Fibroblast of skin of right quadriceps (primary cell): Measurements from ENCODE around the gene FILIP1.
A peak's percentile ranks its signal among the peaks of the same experiment; 100 is the strongest.
"Not testable (repeated sequence)": the region's sequence is repeated elsewhere in the genome, so short reads cannot be mapped to it uniquely, and the experiment has no call there.

ENCODE experiments used
- DNase-seq: peaks from one replicate; pipeline ENCODE4 v3.0.0-alpha.2; 2013

FILIP1 gene

GRCh38 chr6:75419416-75419815, 74.2 kb downstream of the FILIP1 start:
- no peak for DNase-seq

- DNase-seq: peak; percentile 76
Observed at GRCh38 chr6:75418233-75418632, 75.4 kb downstream of the FILIP1 start.

- no peak for DNase-seq
Observed at GRCh38 chr6:75416443-75416842, 77.2 kb downstream of the FILIP1 start.

DNA sequence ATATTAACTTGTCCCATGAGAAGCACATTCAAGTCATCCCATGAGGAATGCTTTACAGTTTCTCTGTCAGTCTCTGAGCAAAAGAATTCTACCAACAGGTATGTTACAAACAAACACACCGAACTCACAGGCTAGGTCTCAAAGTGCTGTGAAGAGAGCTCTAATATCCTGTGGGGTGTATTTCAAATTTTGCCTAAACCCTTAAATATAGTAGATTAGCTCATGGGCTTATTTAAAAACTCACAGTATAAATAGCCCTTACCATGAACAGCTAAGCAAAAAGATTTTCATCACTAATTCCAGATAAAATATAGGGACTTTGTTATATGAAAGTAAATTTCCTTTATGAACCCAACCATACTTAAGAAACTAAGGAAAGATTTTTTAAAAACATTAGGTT, 77.8 kb downstream of the FILIP1 start:
- no peak for DNase-seq

- no peak for DNase-seq
Observed at GRCh38 chr6:75414445-75415021, 79.1 kb downstream of the FILIP1 start.

DNA sequence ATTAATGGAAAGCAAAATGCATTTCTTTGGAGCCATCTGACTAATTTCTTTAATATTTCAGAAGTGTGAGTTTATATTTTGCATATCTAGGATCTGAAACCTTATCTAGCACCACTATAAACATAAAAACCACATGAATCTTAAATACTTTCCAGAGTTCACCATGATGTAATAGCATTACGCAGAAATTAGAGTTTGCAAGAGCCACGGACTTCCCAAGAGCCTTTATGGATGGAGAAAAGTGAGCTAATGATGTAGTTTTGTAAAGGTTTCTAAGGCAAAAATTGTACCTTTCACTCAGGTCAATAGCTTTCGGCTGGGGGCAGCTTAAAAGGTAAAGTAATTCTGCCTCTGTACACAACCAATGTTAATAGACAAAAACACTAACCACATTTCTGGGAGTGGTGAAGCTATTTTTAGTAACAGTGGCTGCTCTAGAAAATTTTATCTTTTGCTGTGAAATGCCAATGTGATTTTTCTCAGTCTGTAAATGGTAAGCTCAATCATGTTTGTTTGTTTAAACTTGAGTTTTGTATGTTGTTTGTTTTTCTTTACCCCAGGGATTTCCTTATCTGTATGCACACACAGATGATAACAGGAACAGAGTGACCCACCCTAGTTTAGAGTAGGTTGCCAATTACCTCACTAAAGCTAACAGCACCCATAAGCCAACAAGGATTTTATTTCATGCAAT, 80.5 kb downstream of the FILIP1 start:
- peak; percentile 68 for DNase-seq

GRCh38 chr6:75410564-75410963, 83.0 kb downstream of the FILIP1 start:
- not testable (repeated sequence) for DNase-seq

- peak; percentile 65 for DNase-seq
Observed at GRCh38 chr6:75409928-75410327, 83.7 kb downstream of the FILIP1 start.

GRCh38 chr6:75409286-75409685, 84.3 kb downstream of the FILIP1 start:
- peak; percentile 57 for DNase-seq

GRCh38 chr6:75403563-75404080, 90.0 kb downstream of the FILIP1 start:
- DNase-seq: no peak

GRCh38 chr6:75402296-75402695, 91.3 kb downstream of the FILIP1 start:
- peak; percentile 64 for DNase-seq

GRCh38 chr6:75397656-75398465, 95.7 kb downstream of the FILIP1 start:
- DNase-seq: peak; percentile 61

DNA sequence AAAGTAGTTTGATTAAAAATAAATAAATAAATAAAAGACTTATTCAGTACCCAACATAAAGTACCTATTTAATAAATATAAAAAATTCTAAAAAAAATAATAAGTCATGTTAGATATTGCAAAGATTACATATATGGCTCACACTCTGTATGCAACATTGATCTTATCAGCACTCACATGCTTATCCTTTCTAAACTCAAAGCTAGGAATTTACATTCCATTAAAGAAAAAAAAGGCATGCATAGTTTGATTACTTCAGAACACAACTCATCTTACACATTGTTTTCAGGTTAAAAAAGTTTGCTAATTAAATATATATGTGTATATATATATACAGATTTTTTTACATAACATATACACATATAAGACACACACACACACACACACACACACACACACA, 96.4 kb downstream of the FILIP1 start:
- DNase-seq: no peak

DNA sequence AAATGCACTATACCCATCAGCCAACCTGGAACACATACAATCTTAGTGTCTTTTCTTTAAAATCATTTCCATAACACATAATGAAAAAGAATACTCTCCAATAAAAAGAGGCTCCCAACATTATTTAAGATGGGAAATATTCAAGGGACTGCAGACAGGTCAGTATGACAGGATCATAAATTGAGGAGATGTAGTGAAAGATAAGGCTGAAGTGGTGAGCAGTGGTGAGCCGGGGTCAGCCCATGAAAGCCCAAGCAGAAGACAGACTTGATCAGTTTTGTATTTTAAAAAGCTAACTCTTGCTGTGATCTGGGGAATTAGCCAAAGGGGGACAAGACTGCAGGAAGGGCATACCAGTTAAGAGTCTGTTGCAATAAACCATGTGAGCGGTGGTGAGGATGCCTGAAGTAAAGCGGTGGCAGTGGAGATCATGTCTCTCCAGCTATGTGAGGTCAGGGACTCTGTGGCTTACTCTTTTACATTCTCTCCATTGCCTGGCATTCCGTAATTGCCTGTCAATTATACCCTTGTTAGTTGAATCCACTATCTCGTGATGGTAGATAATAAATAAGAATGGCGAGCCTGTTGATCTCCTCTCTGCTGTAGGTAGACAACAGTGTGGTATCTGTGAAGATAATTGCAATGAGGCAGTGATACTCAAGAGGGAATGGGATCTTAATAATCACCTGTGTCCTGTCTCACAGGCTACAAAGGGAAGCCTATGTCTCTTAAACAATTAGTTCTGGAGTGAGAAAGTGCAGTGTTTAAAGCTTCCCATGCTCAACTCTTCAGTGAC, 97.4 kb downstream of the FILIP1 start:
- peak; percentile 31 for DNase-seq

- no peak for DNase-seq
Observed at GRCh38 chr6:75393806-75394205, 99.8 kb downstream of the FILIP1 start.

GRCh38 chr6:75391276-75391675, 102.3 kb downstream of the FILIP1 start:
- no peak for DNase-seq

DNA sequence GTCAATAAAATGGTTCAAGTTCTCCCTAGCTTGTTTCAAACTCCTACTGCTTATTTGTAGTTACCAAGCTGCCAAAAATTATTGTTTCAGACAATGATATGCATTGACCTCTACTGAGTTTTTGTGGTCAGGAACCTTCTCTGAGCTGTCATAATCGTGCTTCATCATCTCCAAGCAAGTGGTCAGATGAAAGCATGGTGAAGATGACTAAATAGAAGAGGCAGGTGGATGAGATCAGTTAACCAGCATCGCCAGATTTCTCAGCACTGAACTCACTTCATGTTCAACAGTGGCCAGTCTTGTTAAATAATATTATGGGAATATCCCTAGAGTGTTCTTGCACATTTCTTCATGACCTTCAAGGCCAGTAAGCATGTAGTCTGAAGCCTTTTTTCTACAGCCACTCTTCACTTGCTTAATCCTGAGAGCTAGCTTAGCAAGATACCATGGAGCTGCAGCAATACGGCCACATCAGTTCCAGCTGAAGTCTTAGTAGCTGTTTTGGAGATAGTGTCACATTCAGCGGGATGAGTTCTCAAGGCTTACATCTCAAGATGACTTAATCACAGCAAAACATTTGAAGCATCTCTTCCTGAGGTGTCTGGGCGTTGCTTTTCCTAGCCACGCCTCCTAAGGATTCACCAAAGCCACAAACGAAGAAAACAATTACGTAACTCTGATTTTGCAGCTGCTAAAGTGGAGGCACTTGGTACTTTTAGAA, 107.4 kb downstream of the FILIP1 start:
- DNase-seq: peak; percentile 58

DNA sequence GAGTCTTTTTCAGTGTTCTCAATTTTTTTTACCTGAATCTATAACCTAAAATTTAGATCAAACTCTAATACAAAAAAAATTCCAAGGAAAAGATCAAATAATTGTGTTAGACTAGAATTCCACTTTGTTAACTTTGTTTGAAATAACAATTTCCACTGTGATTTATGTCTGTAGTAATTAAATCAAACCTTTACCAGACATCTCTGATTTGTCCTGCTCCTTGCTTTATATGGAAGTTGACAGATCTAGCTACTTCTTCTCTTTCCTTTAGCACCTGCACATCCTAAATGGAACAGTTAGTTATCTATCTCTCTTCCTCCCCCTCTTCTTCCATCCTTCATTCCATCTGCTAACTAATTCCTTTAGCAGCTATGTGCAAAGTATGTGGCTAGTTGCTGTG, 109.5 kb downstream of the FILIP1 start:
- DNase-seq: no peak

DNA sequence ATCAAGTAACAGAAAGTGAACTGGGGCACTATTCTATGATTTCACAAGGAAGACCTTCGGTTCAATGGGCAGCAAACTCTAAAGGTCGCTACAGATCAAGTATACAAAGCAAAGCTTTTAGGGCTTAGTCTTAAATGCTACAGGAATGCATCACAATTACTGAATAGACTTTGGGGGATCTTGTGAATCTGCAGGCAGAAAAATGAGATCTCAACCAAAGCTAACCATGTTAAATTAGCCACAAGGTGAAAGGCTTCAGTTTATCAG, 111.0 kb downstream of the FILIP1 start:
- no peak for DNase-seq

- DNase-seq: peak; percentile 69
Observed at GRCh38 chr6:75381877-75382633, 111.5 kb downstream of the FILIP1 start.

GRCh38 chr6:75379536-75379935, 114.1 kb downstream of the FILIP1 start:
- no peak for DNase-seq

GRCh38 chr6:75378101-75378500, 115.5 kb downstream of the FILIP1 start:
- no peak for DNase-seq
